Psoas muscle (tissue), 8 donors: ENCODE data around the gene PRIM2. TPM values are rescaled to one million over a fixed set of nuclear protein-coding genes. Genes with fewer than 3 reads are reported as not detected.
"Not testable (repeated sequence)": the region's sequence is repeated elsewhere in the genome, so short reads cannot be mapped to it uniquely, and the experiment has no call there.

ENCODE experiments used
- ATAC-seq, 4 donors: fragments of 200-7000 bp; cut with Tn5 transposase; one replicate each; pipeline ENCODE4 v1.9.1; 2020; ENCODE audit warnings: moderate library complexity in 3 of 4, mild to moderate bottlenecking in 2 of 4
- DNase-seq, 2 donors: peaks; one replicate each; pipeline ENCODE4 v3.0.0-alpha.2; 2020
- H3K27ac ChIP-seq: fragments of 200-600 bp; one replicate; pipeline ENCODE4 v1.8.0; 2022
- H3K27me3 ChIP-seq, 3 donors: fragments of 200-600 bp in 1 of 3; one replicate each; pipeline versions ENCODE4 v1.6.1 to v1.8.0; 2013 to 2022; ENCODE audit warnings: low read length in 2 of 3, mild to moderate bottlenecking in 2 of 3, moderate library complexity in 1 of 3; ENCODE audit not compliant: insufficient read depth in 3 of 3
- H3K36me3 ChIP-seq, 2 donors: fragments of 200-600 bp in 1 of 2; one replicate each; pipeline versions ENCODE4 v1.6.1 to v1.8.0; 2013 to 2022; ENCODE audit warnings: low read depth in 1 of 2, mild to moderate bottlenecking in 1 of 2, moderate library complexity in 1 of 2; ENCODE audit not compliant: insufficient read depth in 1 of 2
- H3K4me1 ChIP-seq: fragments of 200-600 bp; one replicate; pipeline ENCODE4 v1.8.0; 2022
- H3K4me3 ChIP-seq: fragments of 200-600 bp; one replicate; pipeline ENCODE4 v1.8.0; 2022; ENCODE audit warnings: mild to moderate bottlenecking
- H3K9me3 ChIP-seq: fragments of 200-600 bp; one replicate; pipeline ENCODE4 v1.8.0; 2022
- WGBS, 3 donors: extraction: QIAGEN DNeasy Blood & Tissue Kit; methylation state at CpG; one replicate each; pipeline versions ENCODE4 v1.1.6 to v1.1.7; 2013; 5-methylcytosine and 5-hydroxymethylcytosine counted together
- intact Hi-C, 2 donors: fragments of 100-400 bp; cut with DNase I; formaldehyde crosslinking; loops; one replicate each; pipeline versions ENCODE4 v1.11.0 to v1.14.2; 2022
- polyA plus RNA-seq, 3 donors: library from polyadenylated mRNA; stranded (reverse); fragments of 200-250 nt; gene quantifications; one replicate each; pipeline ENCODE4 v1.2.3, GENCODE V29; 2013
- total RNA-seq, 4 donors: library from RNA; stranded (reverse); fragmentation: NEBNext Ultra II Directional in 2 of 4; extraction: Animal tissue kit (Norgen Biotek cat#: 25700) in 2 of 4; gene quantifications; one replicate each; pipeline versions ENCODE4 v1.2.1 to v1.2.4, GENCODE V29; 2021 to 2023
- donor health status: healthy with polysubstance abuse.
- donor health status: DM: no; HTN: no; CAD: no; lungs with moderate emphysema.
- donor health status: Bipolar disorder and iron deficiency.
- donor health status: healthy.
- donor health status: DM: yes; HTN: yes; CAD: no.
- donor health status: DM: no; HTN: no; CAD: no.
- donor health status: DM: no; HTN: no; CAD: no.
- donor health status: DM: yes; HTN: yes; CAD: no.

PRIM2 gene
- total and polyA plus RNA-seq, 7 donors: 1.7 to 5.9 (median 2.5) TPM

GRCh38 chr6:57444787-57445186, 127.4 kb downstream of the PRIM2 start:
- DNase-seq, H3K4me1 ChIP-seq, H3K27ac ChIP-seq, H3K27me3 ChIP-seq, H3K4me3 ChIP-seq, ATAC-seq, intact Hi-C loops, H3K9me3 ChIP-seq, H3K36me3 ChIP-seq: not testable (repeated sequence)
- WGBS, 3 donors: 84 to 91% (median 89%) methylated on average over 1 of the region's 1 CpG

- H3K4me3 ChIP-seq, DNase-seq, H3K9me3 ChIP-seq, H3K4me1 ChIP-seq, H3K27ac ChIP-seq, ATAC-seq, H3K27me3 ChIP-seq, intact Hi-C loops, H3K36me3 ChIP-seq: not testable (repeated sequence)
Measured at GRCh38 chr6:57445379-57445778, 127.9 kb downstream of the PRIM2 start.

- H3K27ac ChIP-seq, H3K9me3 ChIP-seq, intact Hi-C loops, ATAC-seq, DNase-seq, H3K4me3 ChIP-seq, H3K4me1 ChIP-seq, H3K36me3 ChIP-seq, H3K27me3 ChIP-seq: not testable (repeated sequence)
- WGBS, 3 donors: 82 to 93% (median 84%) methylated on average over 2 of the region's 2 CpGs
Measured at GRCh38 chr6:57445790-57446468, 128.5 kb downstream of the PRIM2 start.

DNA sequence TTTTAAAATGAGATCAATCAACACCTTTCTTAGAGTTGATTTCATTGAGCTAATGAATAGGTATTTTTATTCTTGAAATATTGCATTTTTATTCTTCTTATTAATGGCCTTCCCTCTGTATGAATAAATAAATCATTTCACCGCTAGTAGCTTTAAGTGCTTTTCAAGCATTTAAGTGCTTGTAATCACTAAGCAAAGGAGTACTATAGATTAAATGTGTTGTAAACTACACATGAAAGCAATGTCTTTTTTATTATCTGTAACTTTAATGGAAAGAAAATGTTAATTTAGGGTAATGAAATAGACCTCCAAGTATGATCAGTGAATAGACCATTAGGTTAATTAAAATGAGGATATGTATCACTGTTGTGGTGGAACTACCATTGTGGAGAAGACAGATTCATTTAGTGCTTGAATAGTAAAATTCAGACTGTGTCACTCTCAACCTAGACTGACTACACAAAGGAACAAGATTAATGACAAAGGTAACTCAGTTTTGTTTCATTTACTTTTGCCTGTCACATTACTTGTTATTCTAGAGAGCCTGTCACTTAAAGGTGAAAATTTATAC, 132.2 kb downstream of the PRIM2 start:
- H3K27me3 ChIP-seq, H3K4me3 ChIP-seq, H3K27ac ChIP-seq, H3K4me1 ChIP-seq, H3K9me3 ChIP-seq, DNase-seq, intact Hi-C loops, ATAC-seq, H3K36me3 ChIP-seq: not testable (repeated sequence)
- 94 to 100% (median 98%) methylated on average over 1 of the region's 1 CpG for WGBS, 3 donors

DNA sequence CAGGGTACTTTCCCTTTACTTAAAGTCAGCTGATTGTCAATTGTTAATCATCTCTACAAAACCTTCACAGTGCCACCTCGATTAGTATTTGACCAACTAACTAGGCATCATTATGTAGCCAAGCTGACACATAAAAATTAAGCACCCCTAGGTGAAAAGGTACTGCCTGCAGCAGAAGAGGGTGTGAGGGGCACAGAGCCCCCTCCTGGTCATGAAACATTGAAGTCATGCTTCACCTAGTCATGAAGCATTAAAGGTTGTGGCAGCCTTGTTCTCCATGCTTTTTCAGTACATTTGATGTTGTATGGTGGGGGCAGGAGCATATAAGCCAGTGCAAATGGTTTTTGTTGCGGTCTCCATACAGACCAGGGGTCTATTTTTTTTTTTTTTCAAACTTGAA, 142.4 kb downstream of the PRIM2 start:
- H3K4me1 ChIP-seq, ATAC-seq, H3K27me3 ChIP-seq, H3K4me3 ChIP-seq, H3K9me3 ChIP-seq, H3K27ac ChIP-seq, H3K36me3 ChIP-seq, intact Hi-C loops, DNase-seq: not testable (repeated sequence)
- WGBS, 3 donors: 82 to 89% (median 84%) methylated on average over 2 of the region's 2 CpGs

- H3K4me1 ChIP-seq, H3K9me3 ChIP-seq, DNase-seq, H3K4me3 ChIP-seq, H3K27ac ChIP-seq, H3K27me3 ChIP-seq, ATAC-seq, H3K36me3 ChIP-seq, intact Hi-C loops: not testable (repeated sequence)
- WGBS, 3 donors: 49 to 73% (median 62%) methylated on average over 4 of the region's 4 CpGs
Measured at GRCh38 chr6:57461022-57461421, 143.6 kb downstream of the PRIM2 start.

GRCh38 chr6:57463809-57464208, 146.4 kb downstream of the PRIM2 start:
- H3K4me3 ChIP-seq, H3K9me3 ChIP-seq, H3K27ac ChIP-seq, H3K4me1 ChIP-seq, H3K27me3 ChIP-seq, ATAC-seq, intact Hi-C loops, H3K36me3 ChIP-seq, DNase-seq: not testable (repeated sequence)
- 44 to 60% (median 48%) methylated on average over 5 of the region's 5 CpGs for WGBS, 3 donors

- H3K27ac ChIP-seq, H3K4me3 ChIP-seq, H3K9me3 ChIP-seq, ATAC-seq, DNase-seq, H3K36me3 ChIP-seq, H3K4me1 ChIP-seq, H3K27me3 ChIP-seq, intact Hi-C loops: not testable (repeated sequence)
- WGBS, 3 donors: 93 to 98% (median 95%) methylated on average over 3 of the region's 3 CpGs
Measured at GRCh38 chr6:57465968-57466367, 148.5 kb downstream of the PRIM2 start.
